H1 (cell line): ENCODE data around the gene KRT35. TPM values are rescaled to one million over a fixed set of nuclear protein-coding genes. Genes with fewer than 3 reads are reported as not detected.

Experiments used
- CTCF ChIA-PET: fragments of 300-600 bp; sonication (Branson Sonifier 250); formaldehyde crosslinking; loops from one replicate; lab custom pipeline; 2021; ENCODE audit not compliant: partially characterized antibody; lab: Charles Lee
- POLR2A ChIA-PET: fragments of 300-600 bp; sonication (Branson Sonifier 250); formaldehyde crosslinking; loops from one replicate; lab custom pipeline; 2021; ENCODE audit warnings: inconsistent platforms; ENCODE audit not compliant: partially characterized antibody; lab: Charles Lee
- DNase-seq, 2 experiments: peaks; one replicate each; pipeline versions ENCODE4 v3.0.0 to v3.0.0-alpha.2; 2010 to 2022; ENCODE audit warnings: low spot score in 2 of 2, low read depth in 1 of 2, mixed read lengths in 1 of 2
- FAIRE-seq: peaks from 2 replicates; lab custom pipeline; 2011; peaks lifted over from hg19 to GRCh38; lab: Jason Lieb, UNC
- H2AFZ ChIP-seq: 2 replicates; pipeline ENCODE4 v1.8.1; 2012; ENCODE audit warnings: low read length, inconsistent platforms
- H2AK5ac ChIP-seq: 2 replicates; pipeline ENCODE4 v1.6.1; 2013; ENCODE audit warnings: low read depth, low read length
- H2BK120ac ChIP-seq: replicated peaks from 2 replicates; pipeline ENCODE3; 2013; ENCODE audit warnings: low read depth, low read length, inconsistent platforms
- H2BK12ac ChIP-seq: 2 replicates; pipeline ENCODE4 v1.6.1; 2013; ENCODE audit warnings: low read depth, low read length
- H2BK15ac ChIP-seq: 2 replicates; pipeline ENCODE4 v1.6.1; 2013; ENCODE audit warnings: low read length
- H2BK20ac ChIP-seq: 2 replicates; pipeline ENCODE4 v1.6.1; 2013; ENCODE audit warnings: low read length
- H2BK5ac ChIP-seq: 2 replicates; pipeline ENCODE4 v1.6.1; 2013; ENCODE audit warnings: low read depth, low read length
- H3K14ac ChIP-seq: 2 replicates; pipeline ENCODE4 v1.6.1; 2013; ENCODE audit warnings: inconsistent platforms; ENCODE audit not compliant: insufficient read length
- H3K18ac ChIP-seq: 2 replicates; pipeline ENCODE4 v1.6.1; 2013; ENCODE audit warnings: low read length; ENCODE audit errors: extremely low read depth
- H3K23ac ChIP-seq: 2 replicates; pipeline ENCODE4 v1.6.1; 2013; ENCODE audit warnings: inconsistent platforms; ENCODE audit not compliant: insufficient read length
- H3K23me2 ChIP-seq: 2 replicates; pipeline ENCODE4 v1.6.1; 2013; ENCODE audit warnings: low read depth, low read length
- H3K27ac ChIP-seq: 2 replicates; pipeline ENCODE4 v1.6.1; 2011; ENCODE audit warnings: low read depth, low read length, inconsistent platforms
- H3K27me3 ChIP-seq, 4 experiments: replicated peaks in 1 of 4; 1 replicate in 1 of 4; 2 replicates in 3 of 4; pipeline versions ENCODE4 v1.6.1 to v1.8.1; 2011 to 2013; ENCODE audit warnings: low read length in 3 of 4, mild to moderate bottlenecking in 3 of 4, inconsistent platforms in 2 of 4, mixed read lengths in 2 of 4, moderate library complexity in 1 of 4; ENCODE audit not compliant: control insufficient read depth in 3 of 4, insufficient read depth in 3 of 4; ENCODE audit errors: extremely low read depth in 1 of 4
- H3K36me3 ChIP-seq, 4 experiments: 2 replicates each; pipeline versions ENCODE4 v1.6.1 to v1.8.1; 2011 to 2013; ENCODE audit warnings: mild to moderate bottlenecking in 4 of 4, low read length in 3 of 4, moderate library complexity in 2 of 4, control low read depth in 1 of 4, inconsistent platforms in 1 of 4; ENCODE audit not compliant: insufficient read depth in 4 of 4, control insufficient read depth in 2 of 4
- H3K4ac ChIP-seq: replicated peaks from 2 replicates; pipeline ENCODE3; 2013; ENCODE audit warnings: low read length, low read depth, mixed read lengths, inconsistent platforms; ENCODE audit not compliant: insufficient read length
- H3K4me1 ChIP-seq, 4 experiments: replicated peaks in 1 of 4; 1 replicate in 1 of 4; 2 replicates in 3 of 4; pipeline versions ENCODE4 v1.6.1 to v1.8.1; 2011 to 2013; ENCODE audit warnings: low read length in 3 of 4, inconsistent platforms in 2 of 4, mixed read lengths in 1 of 4; ENCODE audit not compliant: insufficient read depth in 4 of 4, control insufficient read depth in 3 of 4
- H3K4me2 ChIP-seq, 2 experiments: 2 replicates each; pipeline versions ENCODE4 v1.6.1 to v1.8.1; 2011 to 2013; ENCODE audit warnings: low read depth in 2 of 2, low read length in 2 of 2, control low read depth in 1 of 2, inconsistent platforms in 1 of 2, mild to moderate bottlenecking in 1 of 2; ENCODE audit not compliant: insufficient read depth in 1 of 2
- H3K4me3 ChIP-seq, 4 experiments: fragments of 200-600, 300-600 bp in 1 of 4; sonication (generic), shearing (Covaris generic), sonication (Bioruptor Twin) in 1 of 4; 2 replicates each; pipeline versions ENCODE4 v1.5.1 to v1.8.1; 2011 to 2016; ENCODE audit warnings: low read length in 4 of 4, low read depth in 3 of 4, control low read depth in 2 of 4, inconsistent platforms in 2 of 4, mild to moderate bottlenecking in 2 of 4, mixed read lengths in 1 of 4, moderate library complexity in 1 of 4; ENCODE audit not compliant: insufficient read depth in 2 of 4; ENCODE audit errors: extremely low read depth in 1 of 4
- H3K56ac ChIP-seq: replicated peaks from 2 replicates; pipeline ENCODE3; 2013; ENCODE audit warnings: low read depth, mild to moderate bottlenecking, mixed read lengths, low read length, inconsistent platforms; ENCODE audit not compliant: insufficient read length
- H3K79me1 ChIP-seq: 2 replicates; pipeline ENCODE4 v1.6.1; 2013; ENCODE audit warnings: low read depth, low read length, control low read depth
- H3K79me2 ChIP-seq, 2 experiments: 2 replicates each; pipeline versions ENCODE4 v1.6.1 to v1.8.1; 2012 to 2013; ENCODE audit warnings: low read length in 2 of 2, mild to moderate bottlenecking in 2 of 2, inconsistent platforms in 1 of 2; ENCODE audit not compliant: insufficient read depth in 2 of 2, control insufficient read depth in 1 of 2
- H3K9ac ChIP-seq, 4 experiments: replicated peaks in 1 of 4; 1 replicate in 1 of 4; 2 replicates in 3 of 4; pipeline versions ENCODE4 v1.6.1 to v1.8.1; 2011 to 2013; ENCODE audit warnings: low read depth in 3 of 4, low read length in 3 of 4, control low read depth in 2 of 4, mild to moderate bottlenecking in 2 of 4, moderate library complexity in 2 of 4, inconsistent platforms in 1 of 4; ENCODE audit errors: extremely low read depth in 1 of 4
- H3K9me3 ChIP-seq, 2 experiments: 2 replicates each; pipeline versions ENCODE4 v1.6.1 to v1.8.1; 2012 to 2013; ENCODE audit warnings: mild to moderate bottlenecking in 2 of 2, moderate library complexity in 2 of 2, control low read depth in 1 of 2, inconsistent platforms in 1 of 2, low read depth in 1 of 2, low read length in 1 of 2, mixed read lengths in 1 of 2; ENCODE audit not compliant: insufficient read depth in 2 of 2
- H4K20me1 ChIP-seq, 2 experiments: replicated peaks in 1 of 2; 2 replicates each; pipeline versions ENCODE3 to v1.8.1; 2011 to 2013; ENCODE audit warnings: inconsistent platforms in 2 of 2, low read length in 2 of 2, mild to moderate bottlenecking in 1 of 2; ENCODE audit not compliant: insufficient read depth in 2 of 2, control insufficient read depth in 1 of 2
- H4K5ac ChIP-seq: 2 replicates; pipeline ENCODE4 v1.6.1; 2013; ENCODE audit warnings: low read length, low read depth, mixed read lengths, inconsistent platforms; ENCODE audit not compliant: insufficient read length
- H4K8ac ChIP-seq: 2 replicates; pipeline ENCODE4 v1.8.0; 2013; ENCODE audit warnings: mild to moderate bottlenecking, moderate library complexity, low read length, inconsistent platforms; ENCODE audit not compliant: insufficient read depth; ENCODE audit errors: extremely low read depth
- H4K91ac ChIP-seq: replicated peaks from 2 replicates; pipeline ENCODE3; 2013; ENCODE audit warnings: low read length, mixed read lengths, inconsistent platforms; ENCODE audit not compliant: insufficient read length
- CBX5 ChIP-seq: fragments of 300-800, 300-1000 bp; sonication (generic); IDR thresholded peaks from 2 replicates; pipeline ENCODE4 v1.7.1; 2016; ENCODE audit warnings: antibody characterized with exemption, low read length, low read depth
- EZH2 ChIP-seq: fragments of 200-600 bp; sonication (generic); IDR thresholded peaks from 2 replicates; pipeline ENCODE4 v1.7.1; 2012; ENCODE audit warnings: low read depth, mild to moderate bottlenecking, moderate library complexity, low read length, inconsistent platforms; ENCODE audit not compliant: severe bottlenecking
- YY1 ChIP-seq: IDR thresholded peaks from 2 replicates; pipeline ENCODE4 v1.6.1; 2011; ENCODE audit warnings: low read depth, mild to moderate bottlenecking, low read length
- WGBS, 2 experiments: shearing (Covaris generic) in 1 of 2; methylation state at CpG; one replicate each; pipeline versions ENCODE4 v1.1.6 to v1.1.7; 2013 to 2015; ENCODE audit warnings: low lambda C conversion rate in 2 of 2, mixed read lengths in 2 of 2, inconsistent platforms in 1 of 2, low coverage in 1 of 2, missing lambda C conversion rate in 1 of 2; ENCODE audit not compliant: insufficient replicate concordance in 2 of 2, insufficient coverage in 1 of 2, insufficient read length in 1 of 2; ENCODE audit errors: extremely low coverage in 1 of 2, missing lambda C conversion rate in 1 of 2; 5-methylcytosine and 5-hydroxymethylcytosine counted together
- polyA plus RNA-seq, 7 experiments: library from polyadenylated mRNA; depleted of rRNA in 3 of 7; stranded (reverse) in 5 of 7; unstranded in 2 of 7; fragments of >200 nt in 5 of 7; fragments of 200-250 nt in 2 of 7; gene quantifications; 1 replicate in 5 of 7; 2 replicates in 1 of 7; 4 replicates in 1 of 7; pipeline versions ENCODE4 v1.2.1 to v1.2.3, GENCODE V29; 2011 to 2013; ENCODE audit warnings: missing spikeins in 2 of 7, mixed read lengths in 2 of 7
- total RNA-seq: library from RNA; stranded (reverse); fragmentation: NEBNext Ultra II Directional; extraction: Animal tissue kit (Norgen Biotek cat#: 25700); gene quantifications from 2 replicates; pipeline ENCODE4 v1.2.1, GENCODE V29; 2021

KRT35 gene
- total and polyA plus RNA-seq, 2 of the 8 experiments (the other 6 are each of a cell fraction or from before 2014, with no cell fraction given), result not detected

DNA sequence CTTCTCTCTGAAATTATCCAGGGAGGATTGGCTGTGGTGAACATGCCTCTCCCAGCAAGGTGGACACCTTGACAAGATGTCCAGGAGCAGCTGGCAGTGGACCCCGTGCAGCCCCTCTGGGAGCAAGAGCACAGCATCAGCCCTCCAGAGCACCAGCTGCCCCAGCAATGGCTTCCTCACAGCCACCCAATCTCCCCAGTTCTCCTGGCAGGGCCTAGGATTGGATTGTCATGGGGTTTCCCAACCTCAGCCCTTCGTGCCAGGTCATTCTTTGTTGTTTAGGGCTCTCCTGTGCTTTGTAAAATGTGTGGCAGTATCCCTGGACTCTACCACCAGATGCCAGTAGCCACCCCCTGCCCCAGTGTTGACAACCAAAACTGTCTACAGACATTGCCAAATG lies 10.5 kb upstream of the KRT35 start:
- no peak overlapping the region for H3K4ac ChIP-seq
- H3K9me3 ChIP-seq, result no peaks in the 10 kb centered on the region
- ChIA-PET POLR2A (interaction anchor here (1.3 kb wide), 2 partner anchors 11 to 198 kb away, joined by 3 to 5 read pairs; no protein-coding TSS in a partner anchor), CTCF (interaction anchor here (1.0 to 33.9 kb wide), 9 partner anchors 9 to 171 kb away, joined by 3 to 427 read pairs (median 3); partner anchors contain the start of genes KRT13 and KRT35)
- no peaks in the 10 kb centered on the region for H3K79me1 ChIP-seq
- no peak overlapping the region for H3K4me2 ChIP-seq
- H2AFZ ChIP-seq, result no peak overlapping the region
- no peaks in the 10 kb centered on the region for H4K20me1 ChIP-seq
- no peak for FAIRE-seq
- peaks cover 0 to 7% (median 3%) of the 10 kb centered on the region in 4 experiments; a peak in 4 of 7 replicates for H3K27me3 ChIP-seq
- H3K23ac ChIP-seq, result no peak overlapping the region
- H3K79me2 ChIP-seq, result no peaks in the 10 kb centered on the region
- 77% methylated on average over 2 of the region's 2 CpGs; no CpG with 5 or more reads in 1 of the 2 experiments for WGBS, 2 experiments
- no peaks in the 10 kb centered on the region for H3K36me3 ChIP-seq
- no peak overlapping the region for H4K91ac ChIP-seq
- H3K9ac ChIP-seq, result no peak overlapping the region
- DNase-seq, result no peak
- no peak overlapping the region for H4K8ac ChIP-seq
- no peak overlapping the region for H2BK5ac ChIP-seq
- H4K5ac ChIP-seq, result no peak overlapping the region
- no peak overlapping the region for H3K18ac ChIP-seq
- no peaks in the 10 kb centered on the region; a peak in 2 of 7 replicates for H3K4me1 ChIP-seq
- H3K27ac ChIP-seq, result no peak overlapping the region
- TF ChIP-seq YY1 (no peak), CBX5 (no peak), EZH2 (no peak)
- no peak overlapping the region for H2BK120ac ChIP-seq
- no peak overlapping the region for H2BK15ac ChIP-seq
- H2BK12ac ChIP-seq, result no peak overlapping the region
- no peak overlapping the region for H2BK20ac ChIP-seq
- H3K56ac ChIP-seq, result no peak overlapping the region
- H3K23me2 ChIP-seq, result no peaks in the 10 kb centered on the region
- H3K14ac ChIP-seq, result no peak overlapping the region
- H3K4me3 ChIP-seq, result no peak overlapping the region
- H2AK5ac ChIP-seq, result no peak overlapping the region
